ENCODE measurements around the gene CPNE9.
"Not testable (repeated sequence)": the region's sequence is repeated elsewhere in the genome, so short reads cannot be mapped to it uniquely, and the experiment has no call there.

Gene CPNE9

DNA sequence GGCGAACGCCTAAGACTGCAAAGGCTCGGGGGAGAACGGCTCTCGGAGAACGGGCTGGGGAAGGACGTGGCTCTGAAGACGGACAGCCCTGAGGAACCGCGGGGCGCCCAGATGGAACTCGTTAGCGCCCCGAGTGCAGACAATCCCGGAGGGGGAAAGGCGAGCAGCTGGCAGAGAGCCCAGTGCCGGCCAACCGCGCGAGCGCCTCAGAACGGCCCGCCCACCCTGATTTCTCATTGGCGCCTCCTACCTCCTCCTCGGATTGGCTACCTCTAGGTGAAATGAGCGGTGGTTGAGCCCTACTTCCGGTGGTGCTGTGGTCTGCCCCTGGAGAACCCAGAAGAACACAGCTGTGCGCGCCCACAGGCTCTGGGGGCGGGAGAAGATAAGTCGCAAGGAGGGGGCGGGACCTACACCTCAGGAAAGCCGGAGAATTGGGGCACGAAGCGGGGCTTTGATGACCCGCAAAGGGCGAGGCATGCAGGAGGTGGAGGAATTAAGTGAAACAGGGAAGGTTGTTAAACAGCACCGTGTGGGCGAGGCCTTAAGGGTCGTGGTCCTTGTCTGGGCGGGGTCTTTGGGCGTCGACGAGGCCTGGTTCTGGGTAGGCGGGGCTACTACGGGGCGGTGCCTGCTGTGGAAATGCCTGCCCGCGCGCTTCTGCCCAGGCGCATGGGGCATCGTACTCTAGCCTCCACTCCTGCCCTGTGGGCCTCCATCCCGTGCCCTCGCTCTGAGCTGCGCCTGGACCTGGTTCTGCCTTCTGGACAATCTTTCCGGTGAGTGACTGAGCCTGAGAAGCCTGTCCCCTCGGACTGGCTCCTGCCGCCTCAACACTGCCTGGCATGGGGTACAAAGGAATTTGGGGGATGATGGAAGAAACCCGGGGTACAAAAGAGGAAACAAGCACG, 46.3 kb downstream of the CPNE9 start, which contains the start of gene OGG1:
Gene OGG1, plus strand, starts transcription at position 308 of the 911 bp plus-strand sequence. Its CDS starts 335 bp downstream, at position 643.
- FAIRE-seq: peak; percentile 53

DNA sequence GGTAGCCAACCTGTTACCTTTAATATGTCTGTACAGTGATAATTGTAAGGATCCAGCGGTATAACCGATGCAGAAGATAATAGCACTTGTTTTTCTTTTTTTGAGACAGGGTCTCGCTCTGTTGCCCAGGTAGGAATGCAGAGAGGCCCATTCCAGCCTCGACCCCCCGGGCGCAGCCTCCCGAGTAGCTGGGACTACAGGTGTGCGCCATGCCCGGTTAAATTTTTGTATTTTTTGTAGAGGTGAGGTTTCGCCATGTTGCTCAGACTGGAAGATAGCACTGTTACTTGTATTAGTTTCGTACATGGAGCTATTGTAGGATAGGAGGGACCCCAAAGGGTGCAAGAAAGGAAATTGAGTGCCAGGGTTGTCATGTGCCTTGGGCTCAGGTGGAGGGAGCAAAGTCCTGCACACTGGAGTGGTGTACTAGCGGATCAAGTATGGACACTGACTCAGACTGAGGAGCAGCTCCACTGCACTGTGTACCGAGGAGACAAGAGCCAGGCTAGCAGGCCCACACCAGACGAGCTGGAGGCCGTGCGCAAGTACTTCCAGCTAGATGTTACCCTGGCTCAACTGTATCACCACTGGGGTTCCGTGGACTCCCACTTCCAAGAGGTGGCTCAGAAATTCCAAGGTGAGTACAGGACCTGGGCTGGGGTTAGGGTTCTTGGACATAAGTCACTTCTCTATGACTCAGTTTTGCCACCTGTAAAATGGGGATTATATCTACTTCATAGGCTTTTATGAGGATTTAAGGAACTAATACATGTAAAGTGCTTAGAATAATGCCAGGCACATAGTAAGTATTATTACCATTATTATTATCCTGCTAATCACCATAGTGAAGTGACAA, 47.2 kb downstream of the CPNE9 start:
- FAIRE-seq: no peak

DNA sequence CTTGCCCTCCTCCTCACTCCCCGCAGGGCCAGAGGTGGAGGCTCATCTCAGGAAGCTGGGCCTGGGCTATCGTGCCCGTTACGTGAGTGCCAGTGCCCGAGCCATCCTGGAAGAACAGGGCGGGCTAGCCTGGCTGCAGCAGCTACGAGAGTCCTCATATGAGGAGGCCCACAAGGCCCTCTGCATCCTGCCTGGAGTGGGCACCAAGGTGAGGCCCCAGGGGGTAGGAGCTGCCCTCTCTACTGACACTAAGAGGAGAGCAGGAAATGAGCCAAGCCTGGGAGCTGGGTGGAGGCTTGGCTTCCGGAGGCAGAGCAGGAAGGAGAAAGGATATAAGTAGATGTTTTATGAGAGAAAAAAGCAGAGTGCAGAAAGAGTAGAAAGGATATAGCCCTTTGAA, 51.0 kb downstream of the CPNE9 start:
- no peak for FAIRE-seq

DNA sequence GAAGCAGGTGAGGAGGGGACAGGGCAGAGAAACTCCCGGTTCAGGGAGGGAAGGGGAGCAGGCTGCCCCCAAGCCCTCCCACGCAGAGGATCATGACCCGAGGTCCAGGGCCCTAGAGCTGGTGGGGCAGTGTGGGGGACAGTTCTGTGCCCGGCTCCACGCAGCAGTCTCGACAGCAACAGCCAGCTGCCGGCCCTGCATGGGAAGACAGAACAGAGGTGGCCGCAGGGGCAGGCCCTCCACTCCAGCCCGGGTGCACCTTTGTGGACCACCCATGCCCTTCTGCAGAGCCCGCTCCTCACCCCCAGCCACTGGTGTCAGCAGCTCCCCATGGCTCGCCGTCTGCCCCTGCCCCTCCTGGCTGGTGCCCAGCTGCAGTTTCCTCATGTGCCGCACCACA, 53.8 kb downstream of the CPNE9 start:
- FAIRE-seq: no peak

DNA sequence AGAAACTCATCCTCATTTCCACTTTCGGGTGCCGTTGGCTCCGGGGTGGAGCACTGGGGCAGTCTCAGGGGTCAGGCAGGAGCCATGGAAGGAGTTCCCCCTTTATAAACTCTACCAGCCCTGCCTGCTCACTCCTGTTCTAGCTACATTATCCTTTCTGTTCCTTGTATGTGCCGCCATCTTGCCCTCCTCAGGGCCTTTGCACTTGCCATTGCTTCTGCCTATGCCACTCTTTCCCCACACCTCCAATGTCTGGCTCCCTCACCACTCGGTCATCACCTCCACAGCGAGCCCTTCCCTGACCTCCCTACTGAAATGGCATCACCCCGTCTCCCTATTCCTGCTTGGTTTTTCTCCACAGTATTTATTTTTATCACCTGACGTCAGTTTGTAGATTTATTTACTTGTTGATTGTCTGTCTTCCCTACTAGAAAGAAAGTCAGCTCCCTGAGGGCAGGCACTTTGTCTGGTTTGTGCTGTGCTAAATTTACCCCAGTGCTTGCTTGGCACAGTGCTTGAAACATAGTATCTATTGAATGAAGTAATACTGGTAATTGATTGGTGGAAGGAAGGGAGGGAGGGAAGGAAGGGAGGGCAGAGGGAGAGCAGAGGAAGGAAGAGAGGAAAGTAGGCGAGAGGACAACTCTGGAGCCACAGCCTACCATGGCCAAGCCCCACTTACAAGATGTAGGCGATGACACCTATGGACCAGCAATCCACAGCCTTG, 57.3 kb downstream of the CPNE9 start:
- no peak for FAIRE-seq

DNA sequence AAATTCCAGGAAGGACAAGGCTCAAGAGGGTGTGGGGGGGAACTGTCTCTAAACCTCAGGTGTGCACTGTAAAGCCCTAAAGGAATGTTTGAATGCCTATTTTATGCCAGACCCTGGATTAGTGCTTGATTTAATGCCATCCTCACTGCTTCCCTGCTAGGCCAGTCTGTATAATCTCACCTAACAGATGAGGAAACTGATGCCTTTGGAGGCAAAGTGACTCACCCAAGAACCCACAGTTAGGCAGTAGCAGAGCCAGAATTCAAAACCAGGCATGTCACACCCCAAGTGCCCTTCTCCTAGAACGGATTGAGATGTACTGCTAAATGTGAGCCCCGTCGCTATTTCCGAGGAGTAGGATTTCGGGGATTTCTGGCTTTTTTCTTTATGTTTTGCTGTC, 58.3 kb downstream of the CPNE9 start:
- no peak for FAIRE-seq

DNA sequence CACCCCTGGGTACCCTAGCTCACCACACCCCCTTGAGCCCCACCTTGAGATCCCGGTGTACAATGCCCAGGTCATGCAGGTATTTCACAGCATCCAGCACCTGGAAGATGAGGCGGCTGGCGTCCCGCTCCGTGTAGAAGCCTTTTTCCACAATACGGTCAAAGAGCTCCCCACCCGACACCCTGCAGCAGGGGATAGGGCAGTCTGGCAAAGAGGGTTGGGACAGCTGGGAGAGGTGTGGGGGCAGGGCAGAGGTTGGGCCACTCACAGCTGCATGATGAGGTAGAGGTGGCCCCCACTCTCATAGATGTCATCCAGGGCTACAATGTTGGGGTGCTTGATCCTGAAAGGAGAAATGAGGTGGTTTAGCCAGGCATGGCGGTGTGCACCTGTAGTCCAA, 59.2 kb downstream of the CPNE9 start:
- FAIRE-seq: no peak

DNA sequence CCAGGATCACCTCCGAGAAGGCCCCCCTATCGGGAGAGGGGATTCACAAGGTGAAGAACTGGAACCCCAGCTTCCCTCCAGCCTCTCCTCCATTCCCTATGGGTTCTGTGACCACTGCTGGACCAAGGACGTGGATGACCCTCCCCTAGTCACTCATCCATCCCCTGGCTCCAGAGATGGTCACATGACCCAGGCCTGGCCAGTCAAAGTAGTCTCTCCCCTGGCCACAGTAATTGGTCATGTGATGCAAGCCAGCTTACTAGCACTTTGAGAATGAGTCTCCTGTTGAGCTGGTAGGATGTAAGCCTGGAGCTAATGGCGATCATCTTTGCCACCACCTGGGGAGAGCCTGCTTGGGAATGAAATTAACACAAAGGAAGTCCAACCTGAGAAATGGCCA, 62.2 kb downstream of the CPNE9 start:
- no peak for FAIRE-seq

DNA sequence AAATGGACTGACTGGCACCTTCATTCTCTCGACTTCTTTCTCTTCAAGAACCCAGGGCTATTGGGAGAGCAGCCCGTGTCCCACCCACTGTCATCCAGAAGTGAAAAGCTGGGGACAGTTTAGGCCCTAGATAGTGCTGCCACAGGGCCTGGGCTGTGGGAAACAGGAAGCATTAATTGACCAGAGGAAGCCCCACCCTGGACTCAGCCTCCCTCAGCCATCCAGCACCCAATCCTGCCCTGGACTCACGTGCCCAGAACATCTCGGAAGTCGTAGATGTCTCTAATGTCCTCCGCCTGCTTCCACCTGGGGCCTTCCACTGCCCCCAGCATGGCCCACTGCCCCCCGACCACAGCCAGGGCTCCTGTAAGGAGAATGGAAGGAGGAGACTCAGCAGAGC, 63.8 kb downstream of the CPNE9 start:
- no peak for FAIRE-seq

DNA sequence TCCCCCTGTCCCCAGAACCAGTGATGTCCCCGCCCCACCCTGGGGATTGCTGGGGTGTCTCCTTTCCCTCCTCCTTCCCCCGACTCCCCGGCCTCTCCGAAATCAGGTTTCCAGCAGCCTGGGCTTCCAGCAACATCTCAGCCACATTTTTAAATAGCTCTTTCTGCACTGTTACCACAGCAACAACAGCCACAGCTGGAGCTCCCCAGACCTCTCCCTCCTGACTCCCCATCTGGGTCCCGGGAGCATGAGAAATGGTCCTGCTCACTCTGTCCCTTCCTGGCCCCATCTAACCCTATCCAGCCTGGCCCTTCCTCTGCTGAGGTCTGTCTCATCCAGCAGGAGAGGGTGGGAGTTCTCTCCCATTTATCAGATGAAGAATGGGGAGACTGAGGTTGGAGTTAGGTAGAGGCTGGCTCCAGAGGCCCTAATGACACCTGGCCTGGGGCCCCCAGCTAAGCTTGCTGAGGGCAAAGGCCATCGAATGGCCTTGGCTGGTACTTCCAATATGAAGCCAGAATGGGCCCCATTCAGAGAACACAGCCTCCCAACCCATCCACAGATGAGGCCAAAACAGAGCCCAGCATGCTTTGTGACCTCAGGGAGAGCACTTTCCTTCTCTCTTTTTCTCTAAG, 64.6 kb downstream of the CPNE9 start:
- FAIRE-seq: no peak

DNA sequence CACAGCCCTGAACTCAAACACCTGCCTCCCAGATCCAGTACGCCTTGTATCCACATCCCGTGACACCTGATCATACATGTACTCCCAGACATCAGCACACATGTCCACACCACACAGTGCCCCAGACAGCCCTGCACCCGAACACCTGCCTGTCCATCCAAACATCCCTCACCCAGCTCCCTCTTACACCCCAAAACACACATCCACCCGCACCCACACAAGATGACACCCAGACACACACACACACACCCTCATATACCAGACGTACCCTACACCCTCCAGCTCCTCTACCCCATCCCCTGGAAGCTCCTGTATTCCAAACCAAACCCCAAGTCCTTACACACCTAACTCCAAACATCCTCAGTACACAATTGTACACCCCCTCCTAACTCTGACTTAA, 65.4 kb downstream of the CPNE9 start:
- FAIRE-seq: no peak

DNA sequence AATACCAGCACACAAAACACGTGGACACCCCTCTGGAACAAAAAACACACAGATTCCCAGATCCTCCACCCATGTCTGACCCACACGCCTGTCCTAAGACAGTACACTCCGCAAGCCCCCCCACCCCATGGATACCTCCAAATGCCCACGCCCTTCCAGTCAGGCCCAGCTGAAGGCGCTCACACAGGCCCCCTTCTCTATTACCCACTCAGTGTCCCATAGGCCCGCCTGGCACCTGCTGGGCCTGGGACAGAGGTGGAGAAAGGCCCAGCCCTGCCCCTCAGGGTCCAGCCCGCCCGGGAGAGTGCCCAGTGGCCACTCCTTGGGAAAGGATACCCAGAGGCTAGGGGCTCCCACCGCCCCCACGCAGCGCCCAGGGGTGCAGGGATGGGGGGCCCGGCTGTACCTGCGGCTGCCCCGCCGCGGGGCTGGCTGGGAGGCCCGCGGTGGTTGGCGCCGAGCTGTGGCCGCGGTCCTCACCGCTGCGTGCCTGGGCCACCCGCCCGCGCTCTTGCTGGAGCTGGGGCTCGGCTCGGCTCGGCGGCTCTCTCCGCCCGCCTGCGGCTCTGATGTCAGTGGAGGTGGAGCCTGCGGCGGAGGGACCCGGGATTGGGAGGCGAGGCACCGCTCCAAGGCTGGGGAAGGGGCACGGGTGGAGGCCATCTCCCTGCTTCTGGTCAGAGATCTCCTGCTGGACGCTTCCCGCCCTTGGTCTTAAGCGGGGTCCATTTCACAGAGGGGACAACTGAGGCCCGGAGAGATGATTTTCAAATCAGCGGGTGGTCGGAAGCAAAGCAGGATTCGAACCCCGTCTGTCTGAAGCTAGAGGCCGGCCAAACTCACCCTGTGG, 66.0 kb downstream of the CPNE9 start, which contains the start of gene CAMK1:
Gene CAMK1, minus strand, starts transcription at position 522 of the 850 bp plus-strand sequence. CDS start 2,198 bp downstream, outside the sequence.
- no peak for FAIRE-seq

DNA sequence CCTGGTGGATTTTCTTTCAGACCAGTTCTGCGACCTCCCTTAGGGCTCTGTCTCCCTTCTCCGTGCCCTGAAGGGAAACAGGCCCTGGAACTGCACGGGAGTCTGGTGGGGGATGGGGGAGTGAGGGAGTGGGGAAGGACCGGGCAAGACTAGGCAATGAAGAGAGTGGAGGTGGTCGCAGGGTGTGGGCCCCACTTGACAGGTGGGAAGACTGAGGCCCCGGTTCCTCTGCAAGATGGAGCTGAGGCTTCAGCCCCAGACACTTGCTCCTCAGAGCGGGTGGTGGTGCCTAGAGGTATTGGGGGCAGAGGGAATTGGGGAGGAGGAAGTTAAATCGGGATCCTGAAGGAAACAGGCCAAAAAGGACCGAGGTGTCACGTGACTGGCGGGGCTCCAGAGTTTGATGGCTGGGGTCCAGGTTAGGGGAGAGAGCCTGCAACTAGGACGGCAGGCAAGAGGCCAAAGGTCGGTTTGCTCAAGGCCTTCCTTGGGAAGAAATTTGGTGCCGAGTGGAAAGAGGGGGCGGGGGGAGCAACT, 66.7 kb downstream of the CPNE9 start:
- no peak for FAIRE-seq

DNA sequence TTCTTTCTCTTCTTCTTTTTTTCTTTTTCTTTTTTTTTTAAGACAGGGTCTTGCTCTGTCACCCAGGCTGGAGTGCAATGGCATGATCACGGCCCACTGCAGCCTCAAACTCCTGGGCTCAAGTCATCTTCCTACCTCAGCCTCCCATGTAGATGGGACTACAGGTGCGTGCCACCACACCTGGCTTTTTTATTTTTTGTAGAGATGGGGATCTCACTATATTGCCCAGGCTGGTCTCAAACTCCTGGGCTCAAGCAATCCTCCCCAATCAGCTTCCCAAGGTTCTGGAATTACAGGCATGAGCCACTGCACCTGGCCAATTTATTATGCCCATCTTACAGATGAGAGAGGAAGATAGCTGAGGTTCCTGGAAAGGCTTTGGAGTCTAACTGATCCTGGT, 67.4 kb downstream of the CPNE9 start:
- FAIRE-seq: not testable (repeated sequence)

DNA sequence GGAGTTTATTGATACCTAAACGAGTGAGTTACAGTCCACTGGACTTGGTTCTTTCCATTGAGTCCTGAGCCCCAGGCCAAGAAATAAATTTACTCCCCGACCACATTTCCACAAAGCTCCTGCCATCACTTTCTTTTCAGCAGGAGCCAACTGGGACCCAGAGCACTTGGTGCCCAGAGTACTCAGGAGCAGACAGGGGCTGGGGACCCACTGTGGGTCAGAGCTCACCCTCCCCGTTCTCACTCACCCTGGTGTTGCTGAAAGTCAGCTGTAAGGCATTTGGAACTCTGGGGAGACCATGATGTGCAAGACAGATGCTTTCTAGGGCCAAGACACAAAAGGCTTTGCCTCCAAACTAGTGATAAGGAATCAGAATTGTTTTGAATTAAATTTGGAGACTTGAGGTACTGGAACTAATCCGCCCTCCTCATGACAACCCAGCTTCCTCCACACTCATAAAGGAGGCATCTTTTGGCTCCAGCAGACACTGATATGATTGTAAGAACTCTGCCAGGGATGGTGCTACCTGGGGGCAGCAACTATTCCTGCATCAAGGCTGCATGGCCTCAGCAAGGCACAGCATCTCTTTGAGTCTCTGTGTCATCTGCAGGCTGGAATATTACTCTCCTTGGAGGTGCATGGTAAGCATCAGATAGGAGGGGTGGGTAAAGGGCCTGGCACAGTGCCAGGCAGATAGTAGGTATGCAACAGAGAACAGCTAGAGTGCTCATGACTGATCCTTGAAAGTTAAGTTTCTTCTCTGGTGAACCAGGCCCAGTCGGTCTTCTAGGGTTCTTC, 73.5 kb downstream of the CPNE9 start:
- FAIRE-seq: no peak

DNA sequence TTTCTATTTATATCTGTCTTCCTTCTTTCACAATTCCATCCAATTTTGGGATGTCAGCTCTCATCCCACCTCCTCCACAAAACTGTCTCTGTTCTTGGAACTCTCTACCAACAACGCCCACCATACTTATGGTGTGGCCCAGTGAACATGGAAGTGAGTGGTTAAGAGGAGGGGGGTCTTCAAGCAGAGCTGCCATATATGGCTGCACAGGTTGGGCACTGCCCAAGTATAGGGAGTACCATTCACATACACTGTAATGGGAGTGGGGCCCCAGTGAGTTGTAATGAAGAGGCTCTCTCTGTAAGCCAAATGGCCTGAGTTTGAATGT, 74.0 kb downstream of the CPNE9 start:
- FAIRE-seq: no peak

DNA sequence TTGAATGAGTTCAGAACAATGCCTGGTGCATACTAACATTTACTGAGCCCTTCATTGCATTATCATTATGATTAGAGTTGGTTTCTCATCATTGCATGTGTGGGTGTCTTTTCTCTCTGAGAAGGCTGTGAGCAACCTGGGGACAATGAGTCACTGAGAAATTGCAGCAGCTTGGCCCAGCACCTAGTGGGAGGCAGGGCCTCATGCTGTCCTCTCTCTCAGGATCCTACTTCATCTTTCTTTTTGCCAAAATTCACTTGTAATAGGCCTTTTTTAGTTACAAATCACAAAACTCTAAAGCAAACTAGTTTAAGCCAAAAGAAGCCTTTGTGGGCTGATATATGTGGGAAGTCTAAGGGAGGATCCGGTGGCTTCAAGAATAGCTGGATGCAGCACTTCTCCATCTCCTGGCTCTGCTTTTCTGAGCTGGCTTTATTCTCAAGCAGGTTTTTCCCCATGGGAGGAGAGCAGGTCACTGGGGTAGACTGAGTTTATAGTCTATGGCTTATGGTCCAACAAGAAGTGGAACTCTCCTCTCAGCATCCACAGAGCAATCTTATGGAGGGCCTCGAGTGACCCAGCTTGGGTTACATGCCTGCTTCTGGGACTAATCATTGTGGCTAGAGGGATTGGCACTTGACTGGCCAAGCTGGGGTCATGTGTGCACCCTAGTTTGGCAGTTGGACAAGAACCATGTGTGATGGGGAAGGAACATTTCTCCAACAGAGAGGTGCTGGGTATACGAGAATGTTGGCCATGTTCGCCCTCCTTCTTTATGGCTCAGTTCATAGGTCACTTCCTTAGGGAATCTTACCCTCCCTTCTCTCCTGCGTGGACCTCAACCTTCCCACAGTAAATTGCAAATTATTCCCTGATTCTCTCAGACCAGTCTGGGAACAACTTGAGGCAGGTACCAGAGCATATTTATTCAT, 74.8 kb downstream of the CPNE9 start:
- FAIRE-seq: no peak

DNA sequence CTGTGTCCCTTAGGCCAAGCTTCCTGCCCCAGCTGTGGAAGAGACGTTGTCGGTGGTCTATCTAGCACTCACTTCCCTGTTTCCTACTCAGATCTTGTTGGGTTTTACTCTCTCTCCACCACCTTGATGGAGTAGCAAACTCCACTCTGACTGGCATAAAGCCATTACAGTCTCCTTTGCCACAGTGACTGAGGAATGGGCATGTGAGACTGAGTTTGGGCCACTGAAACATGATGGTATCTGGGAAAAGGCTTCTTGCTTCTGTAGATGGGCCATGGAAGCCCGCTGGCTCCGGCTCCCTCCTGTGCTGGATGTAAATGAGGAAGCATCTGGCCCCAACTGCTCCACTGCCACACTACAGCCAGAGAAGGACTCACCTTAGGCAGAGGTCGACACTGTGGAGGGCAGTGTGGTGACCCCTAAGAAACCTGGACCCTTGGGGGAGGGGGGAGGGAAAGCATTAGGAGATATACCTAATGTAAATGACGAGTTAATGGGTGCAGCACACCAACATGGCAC, 75.5 kb downstream of the CPNE9 start:
- FAIRE-seq: no peak
